Cortex of kidney (tissue), 1 donor: ENCODE results near the gene THADA.

ENCODE experiments used
- DNase-seq: peaks from one replicate; lab custom pipeline; 2025; lab: John Stamatoyannopoulos, UW

THADA gene

DNA sequence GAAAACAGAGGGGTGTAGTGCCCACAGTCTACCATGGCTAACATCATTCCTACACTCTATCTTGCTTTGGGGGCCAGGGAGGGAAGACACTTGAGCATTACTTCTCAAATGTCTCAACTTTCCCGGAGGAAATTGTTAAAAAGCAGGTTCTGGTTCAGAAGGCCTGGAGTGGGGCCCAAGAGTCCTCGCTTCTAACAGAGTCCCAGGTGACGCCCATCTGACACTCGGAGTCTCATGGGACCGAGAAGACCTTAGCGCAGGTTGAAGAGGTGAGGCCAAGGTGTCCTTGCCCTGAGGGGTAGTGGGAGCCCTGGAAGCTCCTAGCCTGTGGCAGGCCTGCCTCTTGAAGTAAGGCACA lies 409.5 kb downstream of the THADA start:
- DNase-seq: no peak

DNA sequence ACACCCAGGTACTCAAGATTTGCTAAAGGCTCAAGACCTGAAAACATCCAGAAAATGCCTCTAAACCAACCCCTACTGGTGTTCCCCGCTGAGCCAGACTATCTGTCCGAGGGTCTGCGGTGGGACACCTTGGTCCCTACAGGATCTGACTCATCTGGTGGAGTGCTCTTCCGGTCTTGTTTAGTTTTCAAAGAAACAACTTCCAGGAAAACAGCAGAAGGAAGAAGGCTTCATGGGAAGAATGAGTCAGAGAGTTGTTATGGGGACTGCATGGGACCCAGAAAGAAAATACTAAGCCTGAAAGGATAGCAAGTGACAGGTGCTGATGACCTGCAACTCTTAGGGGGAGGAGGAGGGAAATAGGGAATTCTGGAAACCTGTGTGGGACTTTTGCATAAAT lies 410.7 kb downstream of the THADA start:
- DNase-seq: no peak

- DNase-seq: no peak
Observed at GRCh38 chr2:43184339-43184895, 411.4 kb downstream of the THADA start.

GRCh38 chr2:43183743-43184142 lies 412.1 kb downstream of the THADA start:
- no peak for DNase-seq

DNA sequence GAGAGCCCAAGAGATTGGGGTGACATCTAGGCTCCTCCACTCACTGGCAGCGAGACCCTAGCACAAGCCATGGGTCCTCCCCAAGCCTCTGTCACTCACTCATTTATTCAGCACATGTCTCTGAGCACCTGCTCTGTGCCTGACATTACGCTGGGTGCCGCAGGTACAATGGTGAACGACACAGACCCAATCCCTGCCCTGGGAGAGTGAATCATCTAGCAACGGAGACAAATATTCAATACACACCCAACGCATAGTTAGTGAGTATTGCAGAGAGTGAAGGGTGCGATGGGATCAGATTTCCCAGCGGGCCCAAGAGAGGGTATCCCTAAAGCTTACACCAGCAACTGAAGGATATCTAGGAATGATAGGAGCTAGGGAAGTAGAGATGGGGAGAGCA lies 414.9 kb downstream of the THADA start:
- DNase-seq: no peak
